Measurements from ENCODE around the gene ENAH. TPM values are rescaled to one million over a fixed set of nuclear protein-coding genes. Genes with fewer than 3 reads are reported as not detected.

ENAH gene
- total RNA-seq, 1 experiment from 2014 or later, result 100 TPM

DNA sequence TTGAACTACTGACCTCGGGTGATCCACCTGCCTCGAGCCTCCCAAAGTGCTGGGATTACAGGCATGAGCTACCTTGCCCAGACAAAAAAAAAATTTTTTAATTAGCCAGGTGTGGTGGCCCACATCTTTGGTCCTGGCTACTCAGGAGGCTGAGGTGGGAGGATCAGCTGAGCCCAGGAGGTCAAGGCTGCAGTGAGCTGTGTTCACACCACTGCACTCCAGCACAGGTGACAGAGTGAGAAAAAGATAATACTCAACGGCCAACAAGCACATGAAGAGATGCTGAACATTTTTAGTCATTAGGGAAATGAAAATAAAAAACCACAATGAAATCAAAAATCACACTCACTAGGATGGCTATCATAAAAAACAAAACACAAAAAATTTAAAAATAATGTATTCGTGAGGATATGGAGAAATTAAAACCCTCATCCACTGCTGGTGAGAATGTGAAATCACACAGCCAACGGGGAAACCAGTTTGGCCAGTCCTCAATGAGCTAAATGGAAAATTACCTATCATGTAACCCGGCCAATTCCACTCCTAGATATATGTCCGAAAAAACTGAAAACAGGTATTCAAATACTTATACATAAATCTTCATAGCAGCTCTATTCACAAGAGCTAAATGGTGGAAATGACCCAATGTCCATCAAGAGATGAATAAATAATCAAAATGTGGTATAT is 41.2 kb downstream of the ENAH start:
- CTCF ChIA-PET, result no interaction called here

DNA sequence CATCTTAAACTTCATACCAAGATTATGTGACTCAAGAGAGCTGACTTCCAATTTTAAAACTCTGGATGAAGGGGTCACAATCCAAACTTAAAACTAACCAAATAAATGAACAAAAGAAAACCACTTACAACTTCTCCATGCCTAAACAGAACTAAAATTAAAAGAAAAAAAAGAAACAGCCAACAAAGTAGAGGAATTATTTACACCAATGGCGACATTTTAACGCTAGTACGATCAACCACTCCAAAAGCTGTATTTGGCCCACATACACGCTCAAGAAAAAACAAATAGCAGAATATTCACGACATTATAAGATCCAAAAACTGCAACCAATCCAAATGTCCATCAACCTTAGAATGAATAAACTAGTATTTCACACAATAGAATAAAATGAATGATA is 42.4 kb downstream of the ENAH start:
- H3K27me3 ChIP-seq (ENCODE audit: insufficient read depth, low read length), result no peaks in the 10 kb centered on the region
- no peaks in the 10 kb centered on the region for H3K36me3 ChIP-seq (ENCODE audit: control insufficient read depth in 1 of 2, insufficient read depth in 2 of 2, low read length in 2 of 2)
- no peak overlapping the region for H3K27ac ChIP-seq (ENCODE audit: low read depth, low read length)
- POLR2A ChIA-PET, result no interaction called here
- intact Hi-C loops (cut with micrococcal nuclease), result no loop called here
- peaks cover 12 to 18% of the 10 kb centered on the region in 2 experiments; a peak in 3 of 4 replicates for H3K4me1 ChIP-seq (ENCODE audit: control insufficient read depth in 1 of 2, insufficient read depth in 2 of 2, low read length in 2 of 2)
- no peaks in the 10 kb centered on the region for H3K9me3 ChIP-seq (ENCODE audit: control insufficient read depth in 1 of 2, insufficient read depth in 1 of 2, low read depth in 1 of 2, low read length in 2 of 2)
- no peaks in the 10 kb centered on the region for H3K9me2 ChIP-seq (ENCODE audit: insufficient read depth)
- no peak overlapping the region for H3K9ac ChIP-seq (ENCODE audit: low read length)
- no peak overlapping the region for H2AFZ ChIP-seq (ENCODE audit: low read depth, low read length, poor library complexity, severe bottlenecking)
- DNase-seq (ENCODE audit: low read depth, low spot score) (no peak), ATAC-seq (no peak)
- H3K4me3 ChIP-seq (replicated peaks in 1 of 2; ENCODE audit: low read depth in 1 of 2, low read length in 2 of 2), result no peak overlapping the region
- TF ChIP-seq CBX3 (IDR thresholded peaks at IDR 0.05; ENCODE audit: low read depth) (no peak), CEBPB (IDR thresholded peaks at IDR 0.05; ENCODE audit: low read depth) (no peak), RAD21 (IDR thresholded peaks at IDR 0.05; ENCODE audit: low read depth) (no peak), ZFX (IDR thresholded peaks at IDR 0.05) (no peak), POLR2AphosphoS5 (IDR thresholded peaks at IDR 0.05; ENCODE audit: low read depth, low read length) (no peak)
- peaks cover 6% of the 10 kb centered on the region; the same call in 1 of the 2 replicates for H4K20me1 ChIP-seq (ENCODE audit: insufficient read depth)
- H3K4me2 ChIP-seq (ENCODE audit: low read length), result no peak overlapping the region
- H3K79me2 ChIP-seq (ENCODE audit: insufficient read depth, low read length), result peaks cover 71% of the 10 kb centered on the region
- CTCF ChIA-PET, result no interaction called here
- RAD21 ChIA-PET (ENCODE audit: low non-redundant PET in 1 of 2, low total read pairs in 2 of 2, uncharacterized antibody in 2 of 2, unreplicated experiment in 2 of 2), result no interaction called here
- BruUV-seq (replicated peaks), result no TSS peak

More for the DNA sequence above, 41.2 kb downstream of the ENAH start:
- no peaks in the 10 kb centered on the region for H3K27me3 ChIP-seq (ENCODE audit: insufficient read depth, low read length)
- H3K4me1 ChIP-seq (ENCODE audit: control insufficient read depth in 1 of 2, insufficient read depth in 2 of 2, low read length in 2 of 2), result peaks cover 10 to 15% of the 10 kb centered on the region in 2 experiments; a peak in 3 of 4 replicates
- ATAC-seq (no peak), DNase-seq (ENCODE audit: low read depth, low spot score) (no peak)
- H3K9me2 ChIP-seq (ENCODE audit: insufficient read depth), result no peaks in the 10 kb centered on the region
- H3K27ac ChIP-seq (ENCODE audit: low read depth, low read length), result no peak overlapping the region
- intact Hi-C loops (cut with micrococcal nuclease), result no loop called here
- H3K9ac ChIP-seq (ENCODE audit: low read length), result no peak overlapping the region
- peaks cover 6% of the 10 kb centered on the region; the same call in 1 of the 2 replicates for H4K20me1 ChIP-seq (ENCODE audit: insufficient read depth)
- H3K79me2 ChIP-seq (ENCODE audit: insufficient read depth, low read length), result peaks cover 70% of the 10 kb centered on the region
- H2AFZ ChIP-seq (ENCODE audit: low read depth, low read length, poor library complexity, severe bottlenecking), result no peak overlapping the region
- TF ChIP-seq ZNF274 (IDR thresholded peaks at IDR 0.05; ENCODE audit: low read depth, low read length), result no peak
- no peak for TF ChIP-seq SRF (IDR thresholded peaks at IDR 0.05; ENCODE audit: low read depth)
- no peak for TF ChIP-seq CEBPB (IDR thresholded peaks at IDR 0.05; ENCODE audit: low read depth)
- TF ChIP-seq RAD21 (IDR thresholded peaks at IDR 0.05; ENCODE audit: low read depth), result no peak
- no peak for TF ChIP-seq SIN3A (IDR thresholded peaks at IDR 0.05; ENCODE audit: low read depth)
- TF ChIP-seq JUND (IDR thresholded peaks at IDR 0.05), result no peak
- TF ChIP-seq, protein P1, sequence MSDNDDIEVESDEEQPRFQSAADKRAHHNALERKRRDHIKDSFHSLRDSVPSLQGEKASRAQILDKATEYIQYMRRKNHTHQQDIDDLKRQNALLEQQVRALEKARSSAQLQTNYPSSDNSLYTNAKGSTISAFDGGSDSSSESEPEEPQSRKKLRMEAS (IDR thresholded peaks at IDR 0.05), result no peak
- no peak for TF ChIP-seq EZH2 (IDR thresholded peaks at IDR 0.05)
- no peak for TF ChIP-seq ZFX (IDR thresholded peaks at IDR 0.05)
- no peak overlapping the region for H3K4me3 ChIP-seq (replicated peaks in 1 of 2; ENCODE audit: low read depth in 1 of 2, low read length in 2 of 2)
- no peaks in the 10 kb centered on the region for H3K36me3 ChIP-seq (ENCODE audit: control insufficient read depth in 1 of 2, insufficient read depth in 2 of 2, low read length in 2 of 2)
- ChIA-PET POLR2A (no interaction called here), RAD21 (ENCODE audit: low non-redundant PET in 1 of 2, low total read pairs in 2 of 2, uncharacterized antibody in 2 of 2, unreplicated experiment in 2 of 2) (no interaction called here)
- no peak overlapping the region for H3K4me2 ChIP-seq (ENCODE audit: low read length)
- no peaks in the 10 kb centered on the region for H3K9me3 ChIP-seq (ENCODE audit: control insufficient read depth in 1 of 2, insufficient read depth in 1 of 2, low read depth in 1 of 2, low read length in 2 of 2)
- BruUV-seq (replicated peaks), result no TSS peak
